SU-DHL-6 (cell line): ENCODE results near the gene SUCO.

Experiments
- EZH2phosphoT487 ChIP-seq: fragments of 200-600 bp; sonication (generic), shearing (Covaris generic); conservative IDR thresholded peaks from 2 replicates; pipeline ENCODE4 v1.6.1; 2018; ENCODE audit warnings: mild to moderate bottlenecking, antibody characterized with exemption, low read length, moderate library complexity, mixed read lengths
- TF ChIP-seq, protein P1 (sequence below): fragments of 200-600 bp; sonication (generic); IDR thresholded peaks from one replicate; pipeline ENCODE4 v1.5.1; 2017; ENCODE audit warnings: antibody characterized with exemption, mild to moderate bottlenecking, low read length, moderate library complexity; ENCODE audit not compliant: insufficient read depth, poor library complexity, severe bottlenecking

DNA sequence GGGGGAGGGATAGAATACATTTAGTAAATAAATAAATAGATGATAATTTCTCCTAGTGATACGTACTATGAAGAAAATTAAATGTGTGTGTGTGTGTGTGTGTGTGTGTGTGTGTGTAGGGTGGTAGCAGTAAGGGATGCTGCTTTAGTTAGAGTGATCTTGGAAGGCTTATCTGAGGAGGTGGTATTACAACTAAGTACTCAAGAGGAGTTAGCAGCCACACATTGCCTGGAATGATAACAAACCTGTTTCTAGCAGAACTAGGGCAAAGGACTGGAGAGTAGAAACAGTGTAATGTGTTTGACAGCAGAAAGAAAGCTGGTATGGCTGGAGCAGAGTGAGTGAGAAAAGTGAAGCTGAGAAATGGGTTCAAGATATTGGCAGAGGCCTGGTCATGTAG, 67.7 kb downstream of the SUCO start:
- TF ChIP-seq, protein P1, sequence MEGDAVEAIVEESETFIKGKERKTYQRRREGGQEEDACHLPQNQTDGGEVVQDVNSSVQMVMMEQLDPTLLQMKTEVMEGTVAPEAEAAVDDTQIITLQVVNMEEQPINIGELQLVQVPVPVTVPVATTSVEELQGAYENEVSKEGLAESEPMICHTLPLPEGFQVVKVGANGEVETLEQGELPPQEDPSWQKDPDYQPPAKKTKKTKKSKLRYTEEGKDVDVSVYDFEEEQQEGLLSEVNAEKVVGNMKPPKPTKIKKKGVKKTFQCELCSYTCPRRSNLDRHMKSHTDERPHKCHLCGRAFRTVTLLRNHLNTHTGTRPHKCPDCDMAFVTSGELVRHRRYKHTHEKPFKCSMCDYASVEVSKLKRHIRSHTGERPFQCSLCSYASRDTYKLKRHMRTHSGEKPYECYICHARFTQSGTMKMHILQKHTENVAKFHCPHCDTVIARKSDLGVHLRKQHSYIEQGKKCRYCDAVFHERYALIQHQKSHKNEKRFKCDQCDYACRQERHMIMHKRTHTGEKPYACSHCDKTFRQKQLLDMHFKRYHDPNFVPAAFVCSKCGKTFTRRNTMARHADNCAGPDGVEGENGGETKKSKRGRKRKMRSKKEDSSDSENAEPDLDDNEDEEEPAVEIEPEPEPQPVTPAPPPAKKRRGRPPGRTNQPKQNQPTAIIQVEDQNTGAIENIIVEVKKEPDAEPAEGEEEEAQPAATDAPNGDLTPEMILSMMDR = no peak
- TF ChIP-seq EZH2phosphoT487 = no peak
